ENCODE data around the gene SPATA2L.
A peak's percentile ranks its signal among the peaks of the same experiment; 100 is the strongest.
"Not testable (repeated sequence)": the region's sequence is repeated elsewhere in the genome, so short reads cannot be mapped to it uniquely, and the experiment has no call there.

The SPATA2L gene

GRCh38 chr16:89693931-89694783 is 7.3 kb downstream of the SPATA2L start:
- intact Hi-C loops (cut with DNase I): no loop called here
- DNase-seq: peak in 3 of 10 donors; percentile 73 to 85 (median 79)

- peak in 3 of 10 donors; percentile 35 to 67 (median 42) for DNase-seq
- intact Hi-C loops (cut with DNase I): no loop called here
Observed at GRCh38 chr16:89693289-89693731, 8.2 kb downstream of the SPATA2L start.

- intact Hi-C loops (cut with DNase I): no loop called here
- peak in 3 of 10 donors; percentile 19 to 59 (median 45) for DNase-seq
Observed at GRCh38 chr16:89691986-89692569, 9.4 kb downstream of the SPATA2L start.

GRCh38 chr16:89691231-89691985 is 10.1 kb downstream of the SPATA2L start:
- peak in 3 of 10 donors; percentile 41 to 73 (median 57) for DNase-seq
- intact Hi-C loops (cut with DNase I): no loop called here

- peak in 3 of 10 donors; percentile 31 to 74 (median 38) for DNase-seq
- intact Hi-C loops (cut with DNase I): no loop called here
Observed at GRCh38 chr16:89690392-89690901, 11.1 kb downstream of the SPATA2L start.

- intact Hi-C loops (cut with DNase I): not testable (repeated sequence)
- peak in 3 of 10 donors; percentile 16 to 53 (median 17) for DNase-seq
Observed at GRCh38 chr16:89689621-89690020, 11.9 kb downstream of the SPATA2L start.

- DNase-seq: peak in 2 of 10 donors; percentile 35 to 70
- intact Hi-C loops (cut with DNase I): no loop called here
Observed at GRCh38 chr16:89689142-89689541, 12.4 kb downstream of the SPATA2L start.

GRCh38 chr16:89688395-89688794 is 13.1 kb downstream of the SPATA2L start:
- intact Hi-C loops (cut with DNase I): no loop called here
- peak in 1 of 10 donors; percentile 22 for DNase-seq

GRCh38 chr16:89687092-89687940 is 14.2 kb downstream of the SPATA2L start:
- intact Hi-C loops (cut with DNase I): loop anchor here (2.0 kb wide), 1 partner anchor 13 kb away; the partner anchor contains the start of gene SPATA2L
- peak in 3 of 10 donors; percentile 58 to 70 (median 60) for DNase-seq

- DNase-seq: peak; percentile 82 to 99 (median 91)
- intact Hi-C loops (cut with DNase I): loop anchor here (2.0 kb wide), 1 partner anchor 14 kb away; the partner anchor contains the start of gene SPATA2L
Observed at GRCh38 chr16:89686520-89687091, 14.9 kb downstream of the SPATA2L start, which contains the start of gene CDK10. CDK10 (plus strand) TSS chr16:89686689; CDS start chr16:89686711, 22 bp downstream.

- DNase-seq: peak in 3 of 10 donors; percentile 14 to 76 (median 61)
- intact Hi-C loops (cut with DNase I): loop anchor here (2.0 kb wide), 1 partner anchor 15 kb away; the partner anchor contains the start of gene SPATA2L
Observed at GRCh38 chr16:89685916-89686315, 15.6 kb downstream of the SPATA2L start.

GRCh38 chr16:89678258-89678657 is 23.2 kb downstream of the SPATA2L start:
- DNase-seq: no peak
- intact Hi-C loops (cut with DNase I): no loop called here

- intact Hi-C loops (cut with DNase I): no loop called here
- no peak for DNase-seq
Observed at GRCh38 chr16:89672177-89672941, 29.1 kb downstream of the SPATA2L start.

GRCh38 chr16:89671565-89671964 is 29.9 kb downstream of the SPATA2L start:
- DNase-seq; intact Hi-C loops (cut with DNase I): not testable (repeated sequence)

- no peak for DNase-seq
- intact Hi-C loops (cut with DNase I): no loop called here
Observed at GRCh38 chr16:89670496-89671431, 30.7 kb downstream of the SPATA2L start.

- intact Hi-C loops (cut with DNase I): no loop called here
- DNase-seq: no peak
Observed at GRCh38 chr16:89669755-89670154, 31.8 kb downstream of the SPATA2L start.

- intact Hi-C loops (cut with DNase I): no loop called here
- no peak for DNase-seq
Observed at GRCh38 chr16:89668790-89669158, 32.7 kb downstream of the SPATA2L start.

Data from posterior cingulate gyrus (tissue), 11 donors.